ENCODE data around the gene HOPX.
"Not testable (repeated sequence)": the region's sequence is repeated elsewhere in the genome, so short reads cannot be mapped to it uniquely, and the experiment has no call there.

The HOPX gene

DNA sequence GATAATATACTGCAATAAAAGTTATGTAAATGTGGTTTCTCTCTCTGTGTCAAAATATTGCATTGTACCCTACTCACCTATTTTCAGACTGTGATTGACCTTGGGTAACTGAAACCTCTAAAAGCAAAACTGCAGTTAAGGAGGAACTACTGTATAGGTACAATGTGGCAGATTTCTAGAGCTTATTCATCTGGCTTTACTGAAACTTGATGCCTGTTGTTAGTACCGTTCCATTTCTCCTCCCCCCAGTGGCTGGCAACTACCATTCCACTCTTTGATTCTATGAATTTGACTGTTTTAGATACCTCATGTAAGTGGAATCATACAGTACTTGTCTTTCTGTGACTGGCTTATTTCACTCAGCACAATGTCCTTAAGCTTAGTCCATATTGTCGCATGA, 61.9 kb downstream of the HOPX start:
- peak; percentile 30 for DNase-seq (ENCODE audit: low read depth)
- no peak overlapping the region for H3K4me3 ChIP-seq (replicated peaks; ENCODE audit: low read depth, low read length)
- TF ChIP-seq, protein P1, sequence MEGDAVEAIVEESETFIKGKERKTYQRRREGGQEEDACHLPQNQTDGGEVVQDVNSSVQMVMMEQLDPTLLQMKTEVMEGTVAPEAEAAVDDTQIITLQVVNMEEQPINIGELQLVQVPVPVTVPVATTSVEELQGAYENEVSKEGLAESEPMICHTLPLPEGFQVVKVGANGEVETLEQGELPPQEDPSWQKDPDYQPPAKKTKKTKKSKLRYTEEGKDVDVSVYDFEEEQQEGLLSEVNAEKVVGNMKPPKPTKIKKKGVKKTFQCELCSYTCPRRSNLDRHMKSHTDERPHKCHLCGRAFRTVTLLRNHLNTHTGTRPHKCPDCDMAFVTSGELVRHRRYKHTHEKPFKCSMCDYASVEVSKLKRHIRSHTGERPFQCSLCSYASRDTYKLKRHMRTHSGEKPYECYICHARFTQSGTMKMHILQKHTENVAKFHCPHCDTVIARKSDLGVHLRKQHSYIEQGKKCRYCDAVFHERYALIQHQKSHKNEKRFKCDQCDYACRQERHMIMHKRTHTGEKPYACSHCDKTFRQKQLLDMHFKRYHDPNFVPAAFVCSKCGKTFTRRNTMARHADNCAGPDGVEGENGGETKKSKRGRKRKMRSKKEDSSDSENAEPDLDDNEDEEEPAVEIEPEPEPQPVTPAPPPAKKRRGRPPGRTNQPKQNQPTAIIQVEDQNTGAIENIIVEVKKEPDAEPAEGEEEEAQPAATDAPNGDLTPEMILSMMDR (IDR thresholded peaks at IDR 0.05; ENCODE audit: low read length, missing control alignments) = peak; percentile 5

DNA sequence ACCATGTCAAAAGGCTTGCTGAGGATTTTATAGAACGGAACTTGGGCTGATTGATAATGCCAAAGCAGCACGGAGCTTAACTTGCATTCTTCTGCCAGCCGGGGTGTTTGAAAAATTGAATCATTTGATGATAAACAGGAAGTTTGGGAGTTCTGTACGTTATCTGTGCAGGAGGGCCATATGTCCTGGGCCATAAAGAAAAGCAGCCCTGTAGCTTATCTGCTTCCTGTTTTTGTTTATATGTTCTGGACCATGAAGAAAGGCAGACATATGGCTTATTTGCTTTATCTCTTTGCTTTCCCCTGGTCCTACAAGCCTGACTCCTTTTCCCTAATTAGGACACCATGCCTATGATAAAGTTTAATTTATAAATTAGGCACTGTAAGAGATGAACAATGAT, 62.4 kb downstream of the HOPX start:
- no peak overlapping the region for H3K4me3 ChIP-seq (replicated peaks; ENCODE audit: low read depth, low read length)
- no peak for DNase-seq (ENCODE audit: low read depth)
- TF ChIP-seq, protein P1 (IDR thresholded peaks at IDR 0.05; ENCODE audit: low read length, missing control alignments) = no peak

DNA sequence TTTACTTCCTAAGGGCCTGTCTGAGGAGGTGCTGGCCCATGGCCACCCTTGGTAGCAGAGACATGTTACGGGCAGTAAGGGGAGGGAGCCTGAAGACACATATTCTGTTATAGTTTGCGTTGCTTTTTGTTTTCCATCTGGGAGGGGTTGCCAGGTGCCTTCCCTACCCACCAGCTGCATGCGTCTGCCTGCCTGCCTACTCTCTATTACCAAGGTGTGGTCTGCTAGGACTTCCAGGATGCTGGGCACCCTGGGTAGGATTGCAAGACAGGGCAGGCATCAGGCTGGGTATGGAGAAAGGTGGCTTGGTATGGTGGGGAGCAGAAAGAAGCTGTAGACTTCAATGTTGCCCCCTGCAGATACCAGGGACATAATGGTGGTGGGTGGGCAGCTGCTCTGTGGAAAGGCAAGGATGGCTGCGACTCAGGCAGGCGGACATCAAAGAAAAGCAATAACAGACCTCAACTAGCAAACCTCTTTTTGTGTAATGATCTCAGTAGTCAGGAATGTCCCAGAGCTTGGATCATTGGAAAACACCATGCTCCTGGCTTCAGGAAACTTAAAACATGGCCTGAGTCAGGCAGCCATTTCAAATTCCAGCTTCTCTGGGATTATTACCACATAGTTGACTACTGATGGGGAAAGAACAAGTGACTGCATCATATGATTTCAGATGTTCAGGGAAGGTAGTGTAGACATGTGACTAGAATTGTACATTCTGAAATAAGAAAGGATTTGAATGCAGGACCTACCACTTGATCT, 67.8 kb downstream of the HOPX start:
- peak; percentile 63 for DNase-seq (ENCODE audit: low read depth)
- no peak overlapping the region for H3K4me3 ChIP-seq (replicated peaks; ENCODE audit: low read depth, low read length)
- TF ChIP-seq, protein P1 (IDR thresholded peaks at IDR 0.05; ENCODE audit: low read length, missing control alignments) = no peak

DNA sequence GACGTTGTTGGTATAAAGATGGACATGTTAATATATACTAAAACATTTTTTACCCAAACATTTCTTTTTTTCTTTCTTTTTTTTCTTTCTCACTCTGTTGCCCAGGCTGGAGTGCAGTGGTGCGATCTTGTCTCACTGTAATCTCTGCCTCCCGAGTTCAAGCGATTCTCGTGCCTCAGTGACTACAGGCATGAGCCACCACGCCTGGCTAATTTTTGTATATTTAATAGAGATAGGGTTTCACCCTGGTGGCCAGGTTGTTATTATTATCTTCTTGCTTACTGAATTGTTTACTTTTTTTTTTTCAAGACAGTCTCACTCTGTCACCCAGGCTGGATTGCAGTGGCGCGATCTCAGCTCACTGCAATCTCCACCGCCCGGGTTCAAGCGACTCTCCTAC, 68.8 kb downstream of the HOPX start:
- no peak for DNase-seq (ENCODE audit: low read depth)
- TF ChIP-seq, protein P1 (IDR thresholded peaks at IDR 0.05; ENCODE audit: low read length, missing control alignments) = no peak
- no peak overlapping the region for H3K4me3 ChIP-seq (replicated peaks; ENCODE audit: low read depth, low read length)

DNA sequence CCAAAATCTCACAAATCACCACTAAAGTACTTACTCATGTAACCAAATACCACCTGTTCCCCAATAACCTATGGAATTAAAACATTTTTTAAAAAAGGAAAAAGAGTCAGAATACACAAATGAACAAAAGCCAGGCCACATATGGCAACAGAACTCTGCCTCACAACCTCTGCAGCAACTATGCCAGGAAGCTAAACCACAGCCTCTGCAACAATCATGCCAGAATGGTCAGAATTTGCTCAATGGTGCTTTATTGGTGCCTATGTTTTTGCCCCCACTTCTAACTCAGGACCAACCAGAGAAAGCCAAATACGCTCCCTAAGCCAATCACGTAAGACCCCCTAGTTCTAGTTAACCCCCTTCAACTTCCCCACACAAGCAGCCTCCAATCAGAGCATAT, 69.6 kb downstream of the HOPX start:
- DNase-seq (ENCODE audit: low read depth) = no peak
- TF ChIP-seq, protein P1 (IDR thresholded peaks at IDR 0.05; ENCODE audit: low read length, missing control alignments) = no peak
- H3K4me3 ChIP-seq (replicated peaks; ENCODE audit: low read depth, low read length) = no peak overlapping the region

DNA sequence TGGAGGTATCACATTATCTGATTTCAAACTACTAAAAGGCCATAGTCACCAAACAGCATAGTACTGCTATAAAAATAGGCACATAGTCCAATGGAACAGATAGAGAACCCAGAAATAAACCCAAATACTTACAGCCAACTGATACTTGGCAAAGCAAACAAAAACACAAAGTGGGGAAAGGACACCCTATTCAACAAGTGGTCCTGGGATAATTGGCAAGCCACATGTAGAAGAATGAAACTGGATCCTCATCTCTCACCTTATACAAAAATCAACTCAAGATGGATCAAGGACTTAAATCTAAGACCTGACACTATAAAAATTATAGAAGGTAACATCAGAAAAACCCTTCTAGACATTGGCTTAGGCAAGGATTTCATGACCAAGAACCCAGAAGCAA, 70.9 kb downstream of the HOPX start:
- DNase-seq (ENCODE audit: low read depth); H3K4me3 ChIP-seq (replicated peaks; ENCODE audit: low read depth, low read length): not testable (repeated sequence)

DNA sequence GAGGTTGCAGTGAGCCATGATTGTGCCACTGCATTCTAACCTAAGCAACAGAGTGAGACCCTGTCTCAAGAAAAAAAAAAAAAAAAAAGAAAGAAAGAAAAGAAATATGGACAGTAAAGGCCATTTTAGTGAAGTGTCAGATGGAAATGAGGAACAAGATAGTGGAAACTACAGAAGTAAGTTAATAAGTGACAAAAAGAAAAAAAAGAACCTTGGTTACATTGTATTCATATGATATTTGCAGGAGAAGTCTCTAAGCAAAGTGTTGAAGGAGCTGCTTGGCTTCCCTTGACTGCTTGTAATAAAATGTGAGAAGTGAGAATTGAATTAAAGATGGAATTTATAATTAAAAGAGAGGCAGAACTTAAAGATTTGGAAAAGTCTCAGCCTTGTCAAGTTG, 73.2 kb downstream of the HOPX start:
- TF ChIP-seq, protein P1 (IDR thresholded peaks at IDR 0.05; ENCODE audit: low read length, missing control alignments) = no peak
- H3K4me3 ChIP-seq (replicated peaks; ENCODE audit: low read depth, low read length) = no peak overlapping the region

More for the DNA sequence above, 73.2 kb downstream of the HOPX start:
- DNase-seq (ENCODE audit: low read depth) = no peak
